Natural killer cell (primary cell): ENCODE results near the gene CSRP1. TPM values are rescaled to one million over a fixed set of nuclear protein-coding genes. Genes with fewer than 3 reads are reported as not detected.

ENCODE experiments used
- ATAC-seq, 3 donors: fragments of 150-1000 bp in 2 of 3; fragments of 200-7000 bp in 1 of 3; cut with Tn5 transposase; 1 replicate in 1 of 3; 2 replicates in 2 of 3; pipeline ENCODE4 v1.10.0; 2021; ENCODE audit warnings: mild to moderate bottlenecking in 2 of 3, moderate library complexity in 2 of 3
- DNase-seq, 2 donors: peaks; one replicate each; pipeline versions ENCODE4 v3.0.0 to v3.0.0-alpha.2; 2013 to 2021; ENCODE audit warnings: mixed read lengths in 1 of 2
- H3K27ac ChIP-seq: one replicate; pipeline ENCODE4 v1.5.1; 2013; ENCODE audit warnings: mild to moderate bottlenecking, low read length
- H3K27me3 ChIP-seq: one replicate; pipeline ENCODE4 v1.6.1; 2013; ENCODE audit warnings: low read length; ENCODE audit not compliant: control insufficient read depth, insufficient read depth
- H3K36me3 ChIP-seq: one replicate; pipeline ENCODE4 v1.6.1; 2013; ENCODE audit warnings: low read length; ENCODE audit not compliant: control insufficient read depth, insufficient read depth
- H3K4me1 ChIP-seq: one replicate; pipeline ENCODE4 v1.6.1; 2013; ENCODE audit warnings: low read length; ENCODE audit not compliant: control insufficient read depth, insufficient read depth
- H3K4me3 ChIP-seq: one replicate; pipeline ENCODE4 v1.5.1; 2013; ENCODE audit warnings: low read length
- H3K9me3 ChIP-seq: one replicate; pipeline ENCODE4 v1.6.1; 2013; ENCODE audit warnings: low read length; ENCODE audit not compliant: control insufficient read depth, insufficient read depth
- H3K27ac Mint-ChIP-seq, 2 donors: one replicate each; pipeline ENCODE4 v1.8.0; 2022; ENCODE audit warnings: mild to moderate bottlenecking in 2 of 2, mixed read lengths in 2 of 2, moderate library complexity in 1 of 2
- H3K27me3 Mint-ChIP-seq, 2 donors: one replicate each; pipeline ENCODE4 v1.8.0; 2022; ENCODE audit warnings: low read depth in 2 of 2, mixed read lengths in 2 of 2
- H3K36me3 Mint-ChIP-seq: one replicate; pipeline ENCODE4 v1.8.0; 2022; ENCODE audit warnings: mixed read lengths
- H3K4me1 Mint-ChIP-seq, 2 donors: one replicate each; pipeline ENCODE4 v1.8.0; 2022; ENCODE audit warnings: mixed read lengths in 2 of 2
- H3K4me3 Mint-ChIP-seq: one replicate; pipeline ENCODE4 v1.8.0; 2022; ENCODE audit warnings: mild to moderate bottlenecking, moderate library complexity, mixed read lengths
- H3K9me3 Mint-ChIP-seq, 2 donors: one replicate each; pipeline ENCODE4 v1.8.0; 2022; ENCODE audit warnings: mixed read lengths in 2 of 2
- WGBS: methylation state at CpG from one replicate; pipeline ENCODE4 v1.1.7; 2013; ENCODE audit warnings: missing lambda C conversion rate; ENCODE audit not compliant: insufficient coverage; 5-methylcytosine and 5-hydroxymethylcytosine counted together
- intact Hi-C: fragments of 100-400 bp; cut with micrococcal nuclease; formaldehyde crosslinking; loops from one replicate; pipeline ENCODE4 v1.14.2; 2022
- total RNA-seq, 4 donors: library from RNA; stranded (reverse); fragments of 120-200 nt in 1 of 4; gene quantifications; one replicate each; pipeline versions ENCODE4 v1.2.3 to v1.2.4, GENCODE V29; 2013 to 2022
- TF ChIP-seq, protein P1 (sequence below): fragments of 200-600 bp; IDR thresholded peaks from one replicate; pipeline ENCODE4 v1.8.0; 2022; ENCODE audit warnings: antibody characterized with exemption

Gene CSRP1
- total RNA-seq, 3 donors from 2014 or later (not counting 1 experiment from before 2014, with no cell fraction given): 36.9 to 48.4 (median 44.1) TPM

DNA sequence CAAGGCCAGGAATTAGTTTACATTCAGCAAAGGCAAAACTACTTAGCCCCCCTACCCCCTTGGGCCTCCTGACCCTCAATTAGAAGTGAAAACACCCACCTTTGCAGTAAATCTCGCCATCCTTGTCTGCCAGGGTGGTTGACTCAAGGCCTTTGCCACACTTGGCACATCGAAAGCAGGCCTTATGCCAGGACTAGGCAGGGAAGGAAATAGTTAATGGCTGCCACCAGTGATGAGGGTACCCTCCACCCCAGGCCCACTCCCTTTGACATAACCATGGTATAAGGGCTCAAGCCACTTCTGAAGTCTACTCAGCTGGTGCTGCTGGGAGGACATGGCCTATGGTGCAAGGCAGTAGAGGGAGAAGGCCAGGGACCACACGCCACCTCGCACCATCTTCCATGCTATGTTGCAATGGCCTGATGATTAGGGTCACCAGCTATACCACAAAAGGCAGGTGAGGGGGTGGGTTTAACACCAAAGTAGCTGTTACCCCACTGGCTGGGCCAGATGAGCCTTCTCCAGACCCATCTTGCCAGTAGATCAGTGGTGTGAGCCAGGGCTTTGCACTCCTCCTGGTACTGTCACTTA lies 21.6 kb downstream of the CSRP1 start:
- WGBS: 95% methylated on average over 4 of the region's 4 CpGs
- Mint-ChIP-seq H3K36me3 (no peaks in the 10 kb centered on the region), H3K4me3 (no peak overlapping the region), H3K27ac (no peak overlapping the region), H3K9me3 (no peaks in the 10 kb centered on the region), H3K4me1 (peaks cover 12 to 20% of the 10 kb centered on the region in 2 donors), H3K27me3 (peaks cover 9% of the 10 kb centered on the region in 2 donors)
- intact Hi-C loops: no loop called here
- Histone ChIP-seq H3K36me3 (peaks cover 12% of the 10 kb centered on the region), H3K4me1 (peaks cover 19% of the 10 kb centered on the region), H3K27me3 (peaks cover 9% of the 10 kb centered on the region), H3K9me3 (no peaks in the 10 kb centered on the region), H3K4me3 (no peak overlapping the region), H3K27ac (no peak overlapping the region)
- no peak for DNase-seq
- TF ChIP-seq, protein P1, sequence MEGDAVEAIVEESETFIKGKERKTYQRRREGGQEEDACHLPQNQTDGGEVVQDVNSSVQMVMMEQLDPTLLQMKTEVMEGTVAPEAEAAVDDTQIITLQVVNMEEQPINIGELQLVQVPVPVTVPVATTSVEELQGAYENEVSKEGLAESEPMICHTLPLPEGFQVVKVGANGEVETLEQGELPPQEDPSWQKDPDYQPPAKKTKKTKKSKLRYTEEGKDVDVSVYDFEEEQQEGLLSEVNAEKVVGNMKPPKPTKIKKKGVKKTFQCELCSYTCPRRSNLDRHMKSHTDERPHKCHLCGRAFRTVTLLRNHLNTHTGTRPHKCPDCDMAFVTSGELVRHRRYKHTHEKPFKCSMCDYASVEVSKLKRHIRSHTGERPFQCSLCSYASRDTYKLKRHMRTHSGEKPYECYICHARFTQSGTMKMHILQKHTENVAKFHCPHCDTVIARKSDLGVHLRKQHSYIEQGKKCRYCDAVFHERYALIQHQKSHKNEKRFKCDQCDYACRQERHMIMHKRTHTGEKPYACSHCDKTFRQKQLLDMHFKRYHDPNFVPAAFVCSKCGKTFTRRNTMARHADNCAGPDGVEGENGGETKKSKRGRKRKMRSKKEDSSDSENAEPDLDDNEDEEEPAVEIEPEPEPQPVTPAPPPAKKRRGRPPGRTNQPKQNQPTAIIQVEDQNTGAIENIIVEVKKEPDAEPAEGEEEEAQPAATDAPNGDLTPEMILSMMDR: no peak
- no peak for ATAC-seq

DNA sequence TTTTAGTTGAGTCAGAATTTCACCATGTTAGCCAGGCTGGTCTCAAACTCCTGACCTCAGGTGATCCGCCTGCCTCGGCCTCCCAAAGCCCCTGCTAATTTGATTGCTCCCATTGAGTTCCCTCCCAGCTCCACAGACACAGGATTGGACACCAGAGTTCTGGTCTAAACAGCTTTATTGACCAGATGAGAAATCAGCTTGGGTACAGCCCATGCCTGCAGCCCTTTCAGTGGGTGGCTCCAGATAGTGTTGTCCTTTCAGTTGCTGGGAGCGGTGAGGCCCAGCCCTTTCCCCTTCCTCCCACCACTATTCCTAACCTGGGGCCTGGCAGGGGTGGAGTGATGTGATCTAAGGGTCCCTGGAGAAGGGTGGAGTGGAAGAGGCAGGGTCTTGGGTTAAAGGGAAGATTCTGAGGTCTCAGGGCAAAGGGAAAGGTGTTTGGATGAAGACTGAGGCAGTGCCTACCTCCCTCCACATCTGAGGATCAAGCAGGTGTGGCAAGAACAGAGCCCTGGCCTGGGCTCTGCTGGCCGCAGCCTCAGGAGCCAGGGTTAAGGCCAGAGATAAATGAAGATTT lies 23.5 kb downstream of the CSRP1 start:
- Histone ChIP-seq H3K4me1 (peaks cover 19% of the 10 kb centered on the region), H3K27ac (no peak overlapping the region), H3K27me3 (peaks cover 9% of the 10 kb centered on the region), H3K4me3 (no peak overlapping the region), H3K9me3 (no peaks in the 10 kb centered on the region), H3K36me3 (peaks cover 9% of the 10 kb centered on the region)
- Mint-ChIP-seq H3K36me3 (no peaks in the 10 kb centered on the region), H3K27ac (no peak overlapping the region), H3K9me3 (no peaks in the 10 kb centered on the region), H3K4me3 (no peak overlapping the region), H3K4me1 (peaks cover 12 to 20% of the 10 kb centered on the region in 2 donors), H3K27me3 (peaks cover 9% of the 10 kb centered on the region in 2 donors)
- TF ChIP-seq, protein P1: no peak
- intact Hi-C loops: no loop called here
- DNase-seq (no peak), ATAC-seq (no peak)
- WGBS: 98% methylated on average over 3 of the region's 4 CpGs

DNA sequence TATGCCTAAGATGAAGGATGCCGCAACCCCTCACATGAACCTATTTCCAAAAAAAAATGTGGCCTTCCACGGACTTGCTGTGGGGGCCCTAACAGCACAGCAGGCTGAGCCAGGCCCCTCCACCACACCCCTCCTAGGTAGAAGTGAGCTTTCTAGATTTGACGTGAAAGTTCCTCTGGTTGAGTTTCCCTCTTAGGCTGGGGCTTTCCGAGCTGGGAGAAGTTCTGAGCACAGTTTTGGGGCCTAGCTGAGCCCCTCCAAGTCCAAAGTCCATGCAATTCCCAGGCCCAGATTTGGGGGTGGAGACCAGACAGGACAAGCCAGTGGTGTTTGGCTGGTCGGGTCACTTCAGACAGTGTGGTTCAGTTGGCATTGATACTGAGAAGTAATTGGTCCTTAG lies 24.2 kb downstream of the CSRP1 start:
- intact Hi-C loops: loop anchor here (1.0 kb wide), 1 partner anchor 31 kb away; no protein-coding TSS in a partner anchor
- WGBS: 78% methylated on average over 5 of the region's 5 CpGs
- Histone ChIP-seq H3K9me3 (no peaks in the 10 kb centered on the region), H3K36me3 (peaks cover 9% of the 10 kb centered on the region), H3K4me1 (peaks cover 19% of the 10 kb centered on the region), H3K27ac (no peak overlapping the region), H3K27me3 (peaks cover 9% of the 10 kb centered on the region), H3K4me3 (no peak overlapping the region)
- no peak overlapping the region for H3K27ac Mint-ChIP-seq
- H3K4me1 Mint-ChIP-seq: peaks cover 12 to 20% of the 10 kb centered on the region in 2 donors
- H3K4me3 Mint-ChIP-seq: peak overlapping the region; percentile 35
- no peak for DNase-seq
- H3K9me3 Mint-ChIP-seq: no peaks in the 10 kb centered on the region
- ATAC-seq: no peak
- peaks cover 9% of the 10 kb centered on the region in 2 donors for H3K27me3 Mint-ChIP-seq
- H3K36me3 Mint-ChIP-seq: no peaks in the 10 kb centered on the region
- TF ChIP-seq, protein P1: no peak
